Glutamatergic neuron (in vitro differentiated cells): ENCODE measurements around the gene RRBP1. TPM values are rescaled to one million over a fixed set of nuclear protein-coding genes. Genes with fewer than 3 reads are reported as not detected.

Experiments
- DNase-seq: peaks from one replicate; pipeline ENCODE4 v3.0.0; 2022
- H3K27ac Mint-ChIP-seq: one replicate; pipeline ENCODE4 v1.8.0; 2020; ENCODE audit warnings: mild to moderate bottlenecking, mixed read lengths, inconsistent platforms; ENCODE audit not compliant: unreplicated experiment
- H3K27me3 Mint-ChIP-seq: one replicate; pipeline ENCODE4 v1.8.0; 2020; ENCODE audit warnings: mild to moderate bottlenecking, moderate library complexity, mixed read lengths, inconsistent platforms; ENCODE audit not compliant: unreplicated experiment
- H3K36me3 Mint-ChIP-seq: one replicate; pipeline ENCODE4 v1.8.0; 2020; ENCODE audit warnings: mild to moderate bottlenecking, mixed read lengths, inconsistent platforms; ENCODE audit not compliant: unreplicated experiment
- H3K4me1 Mint-ChIP-seq: one replicate; pipeline ENCODE4 v1.8.0; 2020; ENCODE audit warnings: mild to moderate bottlenecking, low read depth, mixed read lengths, inconsistent platforms; ENCODE audit not compliant: unreplicated experiment
- H3K4me3 Mint-ChIP-seq: one replicate; pipeline ENCODE4 v1.8.0; 2020; ENCODE audit warnings: mild to moderate bottlenecking, mixed read lengths, inconsistent platforms; ENCODE audit not compliant: unreplicated experiment
- H3K9me3 Mint-ChIP-seq: one replicate; pipeline ENCODE4 v1.8.0; 2020; ENCODE audit warnings: mild to moderate bottlenecking, moderate library complexity, mixed read lengths, inconsistent platforms; ENCODE audit not compliant: unreplicated experiment
- total RNA-seq: library from RNA; stranded (reverse); fragmentation: NEBNext Ultra II Directional; extraction: Animal tissue kit (Norgen Biotek cat#: 25700); gene quantifications from one replicate; pipeline ENCODE4 v1.2.1, GENCODE V29; 2021; ENCODE audit not compliant: unreplicated experiment
- TF ChIP-seq, protein P1 (sequence below): fragments of 200-600 bp; sonication (generic); IDR thresholded peaks from one replicate; pipeline ENCODE4 v1.5.0; 2021; ENCODE audit not compliant: partially characterized antibody, unreplicated experiment

RRBP1 gene
- total RNA-seq, 1 donor from 2014 or later = 63.3 TPM

DNA sequence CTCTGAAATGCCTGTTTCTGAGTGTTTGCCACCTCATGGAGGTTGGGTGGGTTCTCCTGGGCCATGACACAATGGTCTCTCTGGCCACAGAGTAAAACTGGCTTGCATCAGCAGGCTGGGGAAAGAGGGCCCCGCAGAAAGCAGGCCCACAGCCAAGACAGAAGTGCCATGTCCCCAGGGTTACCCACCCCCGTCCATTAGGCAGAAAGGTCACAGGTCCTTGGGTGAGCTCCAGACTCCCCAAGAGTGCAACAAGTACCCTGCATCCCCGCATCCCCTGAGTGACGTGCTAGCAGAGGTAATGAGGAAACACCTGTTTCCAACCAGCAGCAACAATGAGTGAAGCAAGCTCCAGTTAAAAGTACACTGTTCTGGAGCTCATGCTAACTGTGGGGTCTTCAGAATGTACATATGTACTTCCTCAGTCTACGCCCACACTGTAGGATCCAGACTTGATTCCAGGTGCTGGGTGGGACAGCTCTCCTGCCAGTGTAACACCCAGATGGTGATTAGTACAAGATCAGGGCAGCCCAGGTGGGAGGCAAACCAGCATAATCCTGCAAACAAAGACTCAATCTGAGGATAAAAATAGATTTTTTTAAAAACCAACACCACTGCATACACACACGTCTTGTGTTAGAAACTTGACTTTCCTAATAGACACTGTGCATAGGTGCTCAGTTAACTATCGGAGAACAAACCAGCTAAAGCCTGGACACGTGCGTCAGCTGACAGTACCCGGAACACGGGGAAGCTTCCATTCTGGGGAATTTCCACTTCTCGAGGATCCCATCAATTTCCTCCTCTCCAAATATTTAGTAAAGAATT, 31.5 kb downstream of the RRBP1 start:
- DNase-seq = no peak
- no peak overlapping the region for H3K27ac Mint-ChIP-seq
- peaks cover 3% of the 10 kb centered on the region for H3K27me3 Mint-ChIP-seq
- H3K4me1 Mint-ChIP-seq = peaks cover 38% of the 10 kb centered on the region
- H3K4me3 Mint-ChIP-seq = no peak overlapping the region
- TF ChIP-seq, protein P1, sequence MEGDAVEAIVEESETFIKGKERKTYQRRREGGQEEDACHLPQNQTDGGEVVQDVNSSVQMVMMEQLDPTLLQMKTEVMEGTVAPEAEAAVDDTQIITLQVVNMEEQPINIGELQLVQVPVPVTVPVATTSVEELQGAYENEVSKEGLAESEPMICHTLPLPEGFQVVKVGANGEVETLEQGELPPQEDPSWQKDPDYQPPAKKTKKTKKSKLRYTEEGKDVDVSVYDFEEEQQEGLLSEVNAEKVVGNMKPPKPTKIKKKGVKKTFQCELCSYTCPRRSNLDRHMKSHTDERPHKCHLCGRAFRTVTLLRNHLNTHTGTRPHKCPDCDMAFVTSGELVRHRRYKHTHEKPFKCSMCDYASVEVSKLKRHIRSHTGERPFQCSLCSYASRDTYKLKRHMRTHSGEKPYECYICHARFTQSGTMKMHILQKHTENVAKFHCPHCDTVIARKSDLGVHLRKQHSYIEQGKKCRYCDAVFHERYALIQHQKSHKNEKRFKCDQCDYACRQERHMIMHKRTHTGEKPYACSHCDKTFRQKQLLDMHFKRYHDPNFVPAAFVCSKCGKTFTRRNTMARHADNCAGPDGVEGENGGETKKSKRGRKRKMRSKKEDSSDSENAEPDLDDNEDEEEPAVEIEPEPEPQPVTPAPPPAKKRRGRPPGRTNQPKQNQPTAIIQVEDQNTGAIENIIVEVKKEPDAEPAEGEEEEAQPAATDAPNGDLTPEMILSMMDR = no peak
- H3K9me3 Mint-ChIP-seq = peaks cover 1% of the 10 kb centered on the region
- H3K36me3 Mint-ChIP-seq = no peaks in the 10 kb centered on the region

DNA sequence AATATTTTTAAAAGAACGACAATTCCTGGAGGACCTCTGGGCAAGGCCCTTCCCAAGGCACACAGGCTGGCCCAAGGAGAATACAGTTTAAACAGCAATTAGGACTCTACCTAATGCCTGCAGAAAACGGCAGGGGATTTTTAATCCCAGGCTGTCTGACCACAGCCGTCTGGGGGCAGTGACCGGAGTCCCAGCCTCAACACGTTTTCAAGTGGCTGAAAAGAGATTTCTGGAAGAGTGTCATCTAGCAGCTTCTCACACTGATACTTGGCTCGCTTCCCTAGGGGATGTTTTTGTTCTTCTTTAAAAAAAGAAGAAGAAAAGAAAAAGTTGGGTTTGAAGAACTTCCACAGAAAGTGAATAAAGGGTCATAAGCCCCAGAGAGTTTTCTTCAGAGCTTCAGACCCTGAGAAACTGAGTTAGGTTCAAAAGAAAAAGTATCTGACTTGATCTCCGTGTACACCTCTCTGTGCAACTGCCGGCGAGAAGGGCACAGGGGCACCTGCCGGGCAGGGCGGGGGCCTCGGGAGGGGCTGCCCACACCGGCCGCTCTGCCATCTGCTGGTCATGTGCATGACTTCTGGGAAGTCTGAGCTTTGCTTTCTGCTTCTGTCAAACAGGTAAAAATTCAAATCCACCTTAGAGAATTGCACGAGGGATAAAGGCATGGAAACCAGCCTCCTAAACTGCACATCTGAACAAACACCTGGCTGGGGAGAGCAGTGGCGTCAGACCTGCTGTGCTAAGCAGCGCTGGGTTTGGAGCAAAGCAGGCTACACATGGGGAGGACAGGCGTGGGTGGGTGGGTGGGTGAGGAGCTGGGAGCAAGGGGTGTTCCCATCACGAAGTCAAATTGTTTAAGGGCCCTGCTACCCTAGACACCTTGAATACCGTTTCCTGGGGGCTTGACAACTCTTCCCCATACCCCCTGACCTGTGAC, 33.0 kb downstream of the RRBP1 start:
- DNase-seq = no peak
- Mint-ChIP-seq H3K4me3 (no peak overlapping the region), H3K27me3 (peaks cover 1% of the 10 kb centered on the region), H3K27ac (no peak overlapping the region), H3K4me1 (peaks cover 45% of the 10 kb centered on the region), H3K36me3 (no peaks in the 10 kb centered on the region), H3K9me3 (peaks cover 3% of the 10 kb centered on the region)
- TF ChIP-seq, protein P1 = no peak

DNA sequence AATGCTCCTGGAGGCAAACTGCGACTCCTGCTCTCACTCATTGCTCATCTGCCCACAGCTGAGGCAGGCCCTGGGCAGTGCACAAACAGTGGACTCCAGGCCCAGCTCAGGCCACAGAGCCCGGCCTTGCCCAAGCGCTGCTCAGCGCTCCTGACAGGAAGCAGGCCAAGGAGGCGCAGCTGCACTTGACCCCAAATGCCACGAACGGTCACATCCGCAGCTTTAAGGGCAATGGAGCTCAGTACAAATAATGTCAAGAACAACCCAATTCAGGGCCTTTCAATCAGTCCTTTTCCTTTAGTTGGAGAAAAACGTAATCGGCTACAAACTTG, 33.8 kb downstream of the RRBP1 start:
- Mint-ChIP-seq H3K27ac (no peak overlapping the region), H3K4me3 (no peak overlapping the region), H3K9me3 (peaks cover 2% of the 10 kb centered on the region), H3K36me3 (no peaks in the 10 kb centered on the region), H3K27me3 (no peaks in the 10 kb centered on the region), H3K4me1 (peaks cover 50% of the 10 kb centered on the region)
- peak; percentile 22 for DNase-seq
- TF ChIP-seq, protein P1 = no peak

DNA sequence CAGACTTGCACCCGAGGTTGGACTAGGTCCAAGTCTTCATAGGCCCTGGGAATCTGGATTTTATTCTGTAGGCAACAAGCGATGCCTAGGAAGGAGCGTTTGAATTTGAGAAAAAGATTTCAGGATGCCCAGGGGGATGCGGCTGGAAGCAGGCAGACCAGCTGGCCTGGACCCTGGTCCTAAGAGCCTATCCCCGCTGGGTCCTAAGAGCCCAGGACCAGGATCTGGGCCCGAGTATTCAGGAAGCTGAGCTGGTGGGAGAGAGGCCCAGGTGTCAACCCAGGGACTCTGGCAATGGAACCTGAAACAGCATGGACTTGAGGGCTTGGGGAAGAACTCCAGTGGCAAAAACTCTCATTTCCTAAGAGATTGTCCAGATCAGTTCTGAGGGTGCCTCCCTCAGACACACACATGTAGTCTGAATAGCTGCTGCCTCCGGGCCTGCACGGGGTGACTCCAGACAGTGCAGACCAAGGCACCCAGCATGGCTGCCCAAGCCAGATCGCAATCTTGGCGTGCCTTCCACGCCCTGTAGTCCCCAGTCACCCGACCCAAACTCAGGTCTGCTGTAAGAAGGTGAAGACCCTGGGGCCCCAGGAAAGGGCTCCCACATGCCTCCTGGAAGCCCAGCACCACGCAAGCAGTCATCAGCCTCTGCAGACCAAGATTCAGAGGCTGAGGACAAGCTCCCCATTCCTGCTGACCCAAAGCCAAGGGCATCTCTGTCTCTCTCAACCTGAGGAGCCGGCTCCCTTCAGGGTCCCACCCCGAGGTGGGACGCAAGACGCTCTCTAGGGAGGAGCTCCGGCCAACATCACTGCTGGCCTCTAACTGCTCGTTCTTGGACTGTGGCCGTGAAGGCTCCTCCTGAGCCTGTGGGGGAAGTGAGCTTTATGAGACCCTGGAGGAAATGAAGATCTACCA, 34.4 kb downstream of the RRBP1 start:
- Mint-ChIP-seq H3K27me3 (no peaks in the 10 kb centered on the region), H3K9me3 (peaks cover 2% of the 10 kb centered on the region), H3K27ac (peak overlapping the region; percentile 91), H3K4me3 (no peak overlapping the region), H3K36me3 (no peaks in the 10 kb centered on the region), H3K4me1 (peaks cover 46% of the 10 kb centered on the region)
- TF ChIP-seq, protein P1 = no peak
- DNase-seq = peak; percentile 13
